Measurements from ENCODE around the gene TSPAN9.

TSPAN9 gene

GRCh38 chr12:3251691-3252090 lies 174.5 kb downstream of the TSPAN9 start:
- DNase-seq (ENCODE audit: low read depth), result no peak
- no peak overlapping the region for H3K4me3 ChIP-seq (ENCODE audit: low read depth, low read length)

GRCh38 chr12:3252450-3252891 lies 175.3 kb downstream of the TSPAN9 start:
- no peak for TF ChIP-seq CTCF (conservative IDR thresholded peaks at IDR 0.05; ENCODE audit: low read depth, low read length)
- peak; percentile 68 for DNase-seq (ENCODE audit: low read depth)
- H3K4me3 ChIP-seq (ENCODE audit: low read depth, low read length), result no peak overlapping the region

More at GRCh38 chr12:3251691-3252090, 174.5 kb downstream of the TSPAN9 start:
- no peak for TF ChIP-seq CTCF (conservative IDR thresholded peaks at IDR 0.05; ENCODE audit: low read depth, low read length)

- TF ChIP-seq CTCF (conservative IDR thresholded peaks at IDR 0.05; ENCODE audit: low read depth, low read length), result no peak
- H3K4me3 ChIP-seq (ENCODE audit: low read depth, low read length), result no peak overlapping the region
- no peak for DNase-seq (ENCODE audit: low read depth)
Measured at GRCh38 chr12:3253682-3254275, 176.6 kb downstream of the TSPAN9 start.

GRCh38 chr12:3255057-3255456 lies 177.9 kb downstream of the TSPAN9 start:
- no peak for TF ChIP-seq CTCF (conservative IDR thresholded peaks at IDR 0.05; ENCODE audit: low read depth, low read length)
- no peak overlapping the region for H3K4me3 ChIP-seq (ENCODE audit: low read depth, low read length)
- DNase-seq (ENCODE audit: low read depth), result no peak

- no peak for TF ChIP-seq CTCF (conservative IDR thresholded peaks at IDR 0.05; ENCODE audit: low read depth, low read length)
- no peak overlapping the region for H3K4me3 ChIP-seq (ENCODE audit: low read depth, low read length)
- DNase-seq (ENCODE audit: low read depth), result no peak
Measured at GRCh38 chr12:3256103-3256631, 179.0 kb downstream of the TSPAN9 start.

- no peak for TF ChIP-seq CTCF (conservative IDR thresholded peaks at IDR 0.05; ENCODE audit: low read depth, low read length)
- DNase-seq (ENCODE audit: low read depth), result no peak
- no peak overlapping the region for H3K4me3 ChIP-seq (ENCODE audit: low read depth, low read length)
Measured at GRCh38 chr12:3257411-3257810, 180.2 kb downstream of the TSPAN9 start.

- no peak overlapping the region for H3K4me3 ChIP-seq (ENCODE audit: low read depth, low read length)
- TF ChIP-seq CTCF (conservative IDR thresholded peaks at IDR 0.05; ENCODE audit: low read depth, low read length), result no peak
- DNase-seq (ENCODE audit: low read depth), result no peak
Measured at GRCh38 chr12:3259973-3260372, 182.8 kb downstream of the TSPAN9 start.
